Progenitor cell of endocrine pancreas (in vitro differentiated cells): Measurements from ENCODE around the gene SH3PXD2B. TPM values are rescaled to one million over a fixed set of nuclear protein-coding genes. Genes with fewer than 3 reads are reported as not detected.

Source experiments
- DNase-seq: peaks from one replicate; pipeline ENCODE4 v3.0.0; 2021; ENCODE audit warnings: low spot score; ENCODE audit not compliant: unreplicated experiment
- H3K27ac Mint-ChIP-seq: 2 replicates; pipeline ENCODE4 v1.8.0; 2021; ENCODE audit warnings: mild to moderate bottlenecking, moderate library complexity, mixed read lengths
- H3K27me3 Mint-ChIP-seq: 2 replicates; pipeline ENCODE4 v1.8.0; 2021; ENCODE audit warnings: mixed read lengths
- H3K36me3 Mint-ChIP-seq: 2 replicates; pipeline ENCODE4 v1.8.0; 2022; ENCODE audit warnings: mixed read lengths; ENCODE audit not compliant: insufficient read depth
- H3K4me1 Mint-ChIP-seq: 2 replicates; pipeline ENCODE4 v1.8.0; 2021; ENCODE audit warnings: low read depth, mixed read lengths
- H3K4me3 Mint-ChIP-seq: 2 replicates; pipeline ENCODE4 v1.8.0; 2021; ENCODE audit warnings: low read depth, mild to moderate bottlenecking, moderate library complexity, mixed read lengths
- H3K9me3 Mint-ChIP-seq: 2 replicates; pipeline ENCODE4 v1.8.0; 2021; ENCODE audit warnings: low read depth, mixed read lengths
- CTCF ChIP-seq: fragments of 200-600 bp; sonication (generic); IDR thresholded peaks from one replicate; pipeline ENCODE4 v1.5.0; 2021; ENCODE audit warnings: antibody characterized with exemption, mild to moderate bottlenecking; ENCODE audit not compliant: unreplicated experiment
- total RNA-seq: library from RNA; stranded (reverse); gene quantifications from 2 replicates; pipeline ENCODE4 v1.2.1, GENCODE V29; 2021

SH3PXD2B gene
- total RNA-seq, 1 donor from 2014 or later: 79.8 TPM

- no peak overlapping the region for H3K4me3 Mint-ChIP-seq
- no peaks in the 10 kb centered on the region for H3K4me1 Mint-ChIP-seq
- no peak for DNase-seq
- no peaks in the 10 kb centered on the region for H3K36me3 Mint-ChIP-seq
- H3K9me3 Mint-ChIP-seq: no peaks in the 10 kb centered on the region
- TF ChIP-seq CTCF: no peak
- no peak overlapping the region for H3K27ac Mint-ChIP-seq
- H3K27me3 Mint-ChIP-seq: peaks cover 80% of the 10 kb centered on the region
Measured at GRCh38 chr5:172493906-172494305, 39.6 kb upstream of the SH3PXD2B start.

DNA sequence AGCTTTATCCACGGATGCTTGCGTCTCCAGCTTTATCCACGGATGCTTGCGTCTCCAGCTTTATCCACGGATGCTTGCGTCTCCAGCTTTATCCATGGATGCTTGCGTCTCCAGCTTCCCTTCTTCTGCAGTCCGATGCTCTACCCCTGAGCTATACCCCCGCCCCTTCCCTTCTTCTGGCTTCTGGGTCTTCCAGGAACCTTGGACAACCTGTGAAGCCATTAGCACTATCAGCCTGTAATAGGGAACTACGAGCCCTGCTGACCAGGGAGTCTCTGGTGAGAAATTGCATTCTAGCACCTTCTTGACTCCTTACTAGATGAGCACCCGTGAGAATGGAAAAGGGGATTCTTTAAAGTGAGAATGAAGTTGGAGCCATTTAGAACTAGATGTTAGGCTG lies 39.1 kb upstream of the SH3PXD2B start:
- no peak for TF ChIP-seq CTCF

GRCh38 chr5:172493002-172493401 lies 38.7 kb upstream of the SH3PXD2B start:
- DNase-seq: no peak
- Mint-ChIP-seq H3K36me3 (no peaks in the 10 kb centered on the region), H3K4me3 (no peak overlapping the region), H3K27me3 (peaks cover 80% of the 10 kb centered on the region), H3K4me1 (no peaks in the 10 kb centered on the region), H3K9me3 (no peaks in the 10 kb centered on the region), H3K27ac (no peak overlapping the region)
- TF ChIP-seq CTCF: no peak

More for the DNA sequence above, 39.1 kb upstream of the SH3PXD2B start:
- Mint-ChIP-seq H3K9me3 (no peaks in the 10 kb centered on the region), H3K27ac (no peak overlapping the region), H3K36me3 (no peaks in the 10 kb centered on the region), H3K4me3 (no peak overlapping the region), H3K4me1 (no peaks in the 10 kb centered on the region), H3K27me3 (peaks cover 78% of the 10 kb centered on the region)
- DNase-seq: no peak

GRCh38 chr5:172492097-172492840 lies 37.9 kb upstream of the SH3PXD2B start:
- DNase-seq: no peak
- Mint-ChIP-seq H3K4me3 (no peak overlapping the region), H3K27ac (no peak overlapping the region), H3K4me1 (no peaks in the 10 kb centered on the region), H3K9me3 (no peaks in the 10 kb centered on the region), H3K27me3 (peaks cover 78% of the 10 kb centered on the region), H3K36me3 (no peaks in the 10 kb centered on the region)
- no peak for TF ChIP-seq CTCF

DNA sequence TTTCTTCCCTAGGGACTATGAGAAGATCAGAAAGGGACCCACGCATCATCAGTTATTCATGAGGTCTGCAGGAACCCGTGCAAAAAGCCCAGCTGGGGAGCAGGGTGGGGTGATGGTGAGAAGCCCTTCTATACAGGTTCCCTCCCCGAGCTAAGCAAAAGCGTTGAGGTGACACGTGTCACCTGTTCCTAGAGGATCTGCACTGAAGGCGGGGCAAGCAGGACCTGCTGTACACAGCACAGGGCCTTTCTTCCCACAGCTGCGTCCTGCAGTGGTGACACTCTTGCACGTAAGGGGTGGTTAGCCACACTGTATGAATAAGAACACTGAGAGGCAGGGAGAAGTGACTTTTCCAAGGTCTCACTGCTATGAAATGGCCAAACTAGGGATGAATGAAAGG lies 37.2 kb upstream of the SH3PXD2B start:
- TF ChIP-seq CTCF: no peak
- Mint-ChIP-seq H3K36me3 (no peaks in the 10 kb centered on the region), H3K9me3 (no peaks in the 10 kb centered on the region), H3K4me3 (no peak overlapping the region), H3K27ac (no peak overlapping the region), H3K4me1 (no peaks in the 10 kb centered on the region), H3K27me3 (peaks cover 75% of the 10 kb centered on the region)
- DNase-seq: no peak
